MM.1S (cell line): ENCODE results near the gene TLE1.

ENCODE experiments used
- EZH2 ChIP-seq: fragments of 300-600 bp; sonication (generic); optimal IDR thresholded peaks from 2 replicates; pipeline ENCODE3; 2017; ENCODE audit warnings: low read depth, mild to moderate bottlenecking, antibody characterized with exemption, low read length, mixed read lengths
- TF ChIP-seq, protein P1 (sequence below): fragments of 300-600 bp; sonication (generic); IDR thresholded peaks from 2 replicates; pipeline ENCODE4 v1.5.1; 2016; ENCODE audit warnings: antibody characterized with exemption, low read length, mixed read lengths

DNA sequence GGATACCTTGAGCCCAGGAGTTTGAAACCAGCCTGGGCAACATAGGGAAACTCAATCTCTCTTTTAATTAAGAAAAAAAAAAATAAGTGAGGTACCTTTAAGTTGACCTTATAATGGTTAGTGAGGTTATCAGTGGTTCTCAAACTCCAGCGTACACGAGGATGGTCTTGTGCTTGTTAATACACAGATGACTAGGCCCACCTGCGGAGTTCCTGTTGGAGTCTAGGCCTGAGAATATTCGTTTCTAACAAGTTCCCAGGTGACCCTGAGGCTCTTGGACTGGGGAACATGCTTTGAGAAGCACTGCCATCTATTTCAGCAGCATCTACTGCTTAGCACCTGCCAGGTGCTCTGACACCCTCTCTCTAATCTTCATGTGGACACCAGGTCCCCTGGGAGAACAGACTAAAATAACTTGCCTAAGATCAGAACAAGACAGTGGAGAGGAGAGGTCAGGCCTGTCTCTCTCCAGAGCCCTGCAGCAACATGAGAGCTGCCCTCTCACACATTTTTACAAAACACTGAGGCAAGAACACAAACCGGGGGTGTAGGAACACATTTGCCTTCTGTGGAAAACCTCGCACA is 24.6 kb downstream of the TLE1 start:
- TF ChIP-seq, protein P1, sequence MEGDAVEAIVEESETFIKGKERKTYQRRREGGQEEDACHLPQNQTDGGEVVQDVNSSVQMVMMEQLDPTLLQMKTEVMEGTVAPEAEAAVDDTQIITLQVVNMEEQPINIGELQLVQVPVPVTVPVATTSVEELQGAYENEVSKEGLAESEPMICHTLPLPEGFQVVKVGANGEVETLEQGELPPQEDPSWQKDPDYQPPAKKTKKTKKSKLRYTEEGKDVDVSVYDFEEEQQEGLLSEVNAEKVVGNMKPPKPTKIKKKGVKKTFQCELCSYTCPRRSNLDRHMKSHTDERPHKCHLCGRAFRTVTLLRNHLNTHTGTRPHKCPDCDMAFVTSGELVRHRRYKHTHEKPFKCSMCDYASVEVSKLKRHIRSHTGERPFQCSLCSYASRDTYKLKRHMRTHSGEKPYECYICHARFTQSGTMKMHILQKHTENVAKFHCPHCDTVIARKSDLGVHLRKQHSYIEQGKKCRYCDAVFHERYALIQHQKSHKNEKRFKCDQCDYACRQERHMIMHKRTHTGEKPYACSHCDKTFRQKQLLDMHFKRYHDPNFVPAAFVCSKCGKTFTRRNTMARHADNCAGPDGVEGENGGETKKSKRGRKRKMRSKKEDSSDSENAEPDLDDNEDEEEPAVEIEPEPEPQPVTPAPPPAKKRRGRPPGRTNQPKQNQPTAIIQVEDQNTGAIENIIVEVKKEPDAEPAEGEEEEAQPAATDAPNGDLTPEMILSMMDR: no peak
- no peak for TF ChIP-seq EZH2
